ENCODE data around the gene FBLN1.

The FBLN1 gene

GRCh38 chr22:45496451-45496941 is 6.2 kb upstream of the FBLN1 start:
- DNase-seq (ENCODE audit: extremely low read depth, low read depth) = no peak

GRCh38 chr22:45497351-45498145 is 5.1 kb upstream of the FBLN1 start:
- no peak for TF ChIP-seq CTCF (IDR thresholded peaks at IDR 0.05; ENCODE audit: low read depth, low read length)
- DNase-seq (ENCODE audit: extremely low read depth, low read depth) = no peak

More at GRCh38 chr22:45496451-45496941, 6.2 kb upstream of the FBLN1 start:
- no peak for TF ChIP-seq CTCF (IDR thresholded peaks at IDR 0.05; ENCODE audit: low read depth, low read length)

GRCh38 chr22:45499746-45500145 is 2.9 kb upstream of the FBLN1 start:
- DNase-seq (ENCODE audit: extremely low read depth, low read depth) = no peak

GRCh38 chr22:45503050-45503815 is 550 bp downstream of the FBLN1 start:
- TF ChIP-seq CTCF (IDR thresholded peaks at IDR 0.05; ENCODE audit: low read depth, low read length) = no peak
- no peak for DNase-seq (ENCODE audit: extremely low read depth, low read depth)

More at GRCh38 chr22:45499746-45500145, 2.9 kb upstream of the FBLN1 start:
- no peak for TF ChIP-seq CTCF (IDR thresholded peaks at IDR 0.05; ENCODE audit: low read depth, low read length)

- no peak for DNase-seq (ENCODE audit: extremely low read depth, low read depth)
- TF ChIP-seq CTCF (IDR thresholded peaks at IDR 0.05; ENCODE audit: low read depth, low read length) = no peak
These were observed 1.2 kb downstream of the FBLN1 start for GRCh38 chr22:45503816-45504372.

GRCh38 chr22:45504373-45505341 is 2.0 kb downstream of the FBLN1 start:
- no peak for TF ChIP-seq CTCF (IDR thresholded peaks at IDR 0.05; ENCODE audit: low read depth, low read length)
- no peak for DNase-seq (ENCODE audit: extremely low read depth, low read depth)
